Mesenchymal stem cell (in vitro differentiated cells and primary cell): ENCODE results near the gene ZBTB40.

Source experiments
- DNase-seq: peaks from one replicate; pipeline ENCODE4 v3.0.0-alpha.2; 2013
- H2AFZ ChIP-seq: one replicate; pipeline ENCODE4 v1.6.1; 2013; ENCODE audit warnings: low read depth, mild to moderate bottlenecking, control low read depth, inconsistent platforms, low read length, moderate library complexity
- H2AK5ac ChIP-seq: 2 replicates; pipeline ENCODE4 v1.6.1; 2013; ENCODE audit warnings: low read length, moderate library complexity, mild to moderate bottlenecking, inconsistent platforms; ENCODE audit not compliant: severe bottlenecking
- H2BK120ac ChIP-seq: one replicate; pipeline ENCODE4 v1.6.1; 2013; ENCODE audit warnings: low read depth, mild to moderate bottlenecking, inconsistent platforms, low read length, moderate library complexity
- H2BK12ac ChIP-seq, 2 experiments: one replicate each; pipeline ENCODE4 v1.6.1; 2013; ENCODE audit warnings: inconsistent platforms in 2 of 2, low read length in 2 of 2, mild to moderate bottlenecking in 2 of 2, moderate library complexity in 2 of 2, control low read depth in 1 of 2
- H2BK15ac ChIP-seq: one replicate; pipeline ENCODE4 v1.6.1; 2013; ENCODE audit warnings: mild to moderate bottlenecking, low read depth, inconsistent platforms; ENCODE audit not compliant: poor library complexity, severe bottlenecking
- H2BK5ac ChIP-seq: 2 replicates; pipeline ENCODE4 v1.6.1; 2013; ENCODE audit warnings: low read depth, mild to moderate bottlenecking, low read length, control low read depth, inconsistent platforms; ENCODE audit not compliant: poor library complexity, severe bottlenecking
- H3K14ac ChIP-seq, 2 experiments: one replicate each; pipeline ENCODE4 v1.6.1; 2013; ENCODE audit warnings: inconsistent platforms in 2 of 2, low read length in 2 of 2, control low read depth in 1 of 2, mild to moderate bottlenecking in 1 of 2, moderate library complexity in 1 of 2
- H3K18ac ChIP-seq, 2 experiments: one replicate each; pipeline ENCODE4 v1.6.1; 2013; ENCODE audit warnings: inconsistent platforms in 2 of 2, low read length in 2 of 2, control low read depth in 1 of 2, low read depth in 1 of 2, mild to moderate bottlenecking in 1 of 2
- H3K23ac ChIP-seq, 2 experiments: one replicate each; pipeline ENCODE4 v1.6.1; 2013; ENCODE audit warnings: inconsistent platforms in 2 of 2, low read length in 2 of 2, mild to moderate bottlenecking in 2 of 2, moderate library complexity in 2 of 2, control low read depth in 1 of 2
- H3K27ac ChIP-seq: 2 replicates; pipeline ENCODE4 v1.5.1; 2013; ENCODE audit warnings: mild to moderate bottlenecking, moderate library complexity, low read length, control low read depth, inconsistent platforms; ENCODE audit not compliant: poor library complexity, severe bottlenecking
- H3K27me3 ChIP-seq, 2 experiments: 2 replicates each; pipeline versions ENCODE4 v1.6.1 to v1.7.0; 2013; ENCODE audit warnings: low read length in 2 of 2, mild to moderate bottlenecking in 2 of 2, moderate library complexity in 2 of 2, control low read depth in 1 of 2, inconsistent platforms in 1 of 2; ENCODE audit not compliant: control insufficient read depth in 1 of 2, insufficient read depth in 1 of 2
- H3K36me3 ChIP-seq, 2 experiments: 2 replicates each; pipeline versions ENCODE4 v1.6.1 to v1.7.0; 2013; ENCODE audit warnings: low read length in 2 of 2, control low read depth in 1 of 2, inconsistent platforms in 1 of 2, low read depth in 1 of 2, mild to moderate bottlenecking in 1 of 2; ENCODE audit not compliant: insufficient read depth in 2 of 2, control insufficient read depth in 1 of 2
- H3K4ac ChIP-seq, 2 experiments: one replicate each; pipeline ENCODE4 v1.6.1; 2013; ENCODE audit warnings: inconsistent platforms in 2 of 2, low read length in 2 of 2, mild to moderate bottlenecking in 2 of 2, moderate library complexity in 2 of 2, control low read depth in 1 of 2, low read depth in 1 of 2
- H3K4me1 ChIP-seq: 2 replicates; pipeline ENCODE4 v1.6.1; 2013; ENCODE audit warnings: low read depth, low read length, control low read depth; ENCODE audit not compliant: control insufficient read depth, insufficient read depth
- H3K4me2 ChIP-seq: 2 replicates; pipeline ENCODE4 v1.6.1; 2013; ENCODE audit warnings: low read length, mild to moderate bottlenecking, inconsistent platforms; ENCODE audit not compliant: poor library complexity, severe bottlenecking
- H3K4me3 ChIP-seq, 2 experiments: 2 replicates each; pipeline versions ENCODE4 v1.5.1 to v1.7.0; 2013; ENCODE audit warnings: low read length in 2 of 2, mild to moderate bottlenecking in 2 of 2, control low read depth in 1 of 2, low read depth in 1 of 2; ENCODE audit not compliant: insufficient read depth in 1 of 2
- H3K79me1 ChIP-seq: replicated peaks from 2 replicates; pipeline ENCODE4 v1.6.1; 2013; ENCODE audit warnings: mild to moderate bottlenecking, control low read depth, low read length, inconsistent platforms; ENCODE audit not compliant: poor library complexity, severe bottlenecking
- H3K9ac ChIP-seq: 2 replicates; pipeline ENCODE4 v1.7.0; 2013; ENCODE audit warnings: mild to moderate bottlenecking, low read length, moderate library complexity
- H3K9me3 ChIP-seq: 2 replicates; pipeline ENCODE4 v1.7.0; 2013; ENCODE audit warnings: mild to moderate bottlenecking, low read length; ENCODE audit not compliant: control insufficient read depth
- H4K8ac ChIP-seq: one replicate; pipeline ENCODE4 v1.6.1; 2013; ENCODE audit warnings: inconsistent platforms, mild to moderate bottlenecking, low read length, moderate library complexity
- H4K91ac ChIP-seq: one replicate; pipeline ENCODE4 v1.6.1; 2013; ENCODE audit warnings: mild to moderate bottlenecking, low read length, inconsistent platforms
- WGBS: methylation state at CpG from one replicate; pipeline ENCODE4 v1.1.7; 2013; ENCODE audit warnings: mixed read lengths; 5-methylcytosine and 5-hydroxymethylcytosine counted together

ZBTB40 gene

DNA sequence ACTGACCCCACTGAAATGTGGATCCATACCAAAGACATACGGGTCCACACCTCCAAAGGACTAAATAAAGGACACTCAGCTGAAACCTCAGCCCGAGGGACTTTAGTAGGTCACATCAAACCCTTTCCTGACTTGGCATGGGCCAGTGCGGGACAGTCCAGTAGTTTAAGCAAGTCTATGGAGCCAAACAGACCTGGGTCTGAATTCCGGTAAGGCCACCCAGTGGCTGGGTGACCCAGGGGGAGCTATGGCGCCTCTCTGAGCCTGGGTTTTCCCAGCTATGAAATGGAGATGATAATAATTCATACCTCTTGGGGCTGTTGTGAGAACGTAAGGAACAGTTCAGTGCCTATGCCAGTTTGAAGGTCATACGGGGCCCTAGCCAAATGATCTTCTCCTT is 36.2 kb upstream of the ZBTB40 start:
- 91% methylated on average over 7 of the region's 7 CpGs for WGBS
- Histone ChIP-seq H4K91ac (no peak overlapping the region), H3K36me3 (no peaks in the 10 kb centered on the region), H4K8ac (no peak overlapping the region), H3K27me3 (peaks cover 0 to 13% of the 10 kb centered on the region in 2 experiments), H3K14ac (no peak overlapping the region), H3K27ac (no peak overlapping the region), H3K4me2 (no peak overlapping the region), H3K4me3 (no peak overlapping the region), H2BK12ac (no peak overlapping the region), H2BK120ac (no peak overlapping the region), H3K9ac (no peak overlapping the region), H3K4ac (no peak overlapping the region), H3K18ac (no peak overlapping the region), H3K9me3 (no peaks in the 10 kb centered on the region), H3K4me1 (peaks cover 27% of the 10 kb centered on the region), H3K79me1 (no peaks in the 10 kb centered on the region), H2BK15ac (no peak overlapping the region), H2AK5ac (peak overlapping the region; percentile 32), H2BK5ac (no peak overlapping the region), H3K23ac (no peak overlapping the region), H2AFZ (no peak overlapping the region)
- no peak for DNase-seq

DNA sequence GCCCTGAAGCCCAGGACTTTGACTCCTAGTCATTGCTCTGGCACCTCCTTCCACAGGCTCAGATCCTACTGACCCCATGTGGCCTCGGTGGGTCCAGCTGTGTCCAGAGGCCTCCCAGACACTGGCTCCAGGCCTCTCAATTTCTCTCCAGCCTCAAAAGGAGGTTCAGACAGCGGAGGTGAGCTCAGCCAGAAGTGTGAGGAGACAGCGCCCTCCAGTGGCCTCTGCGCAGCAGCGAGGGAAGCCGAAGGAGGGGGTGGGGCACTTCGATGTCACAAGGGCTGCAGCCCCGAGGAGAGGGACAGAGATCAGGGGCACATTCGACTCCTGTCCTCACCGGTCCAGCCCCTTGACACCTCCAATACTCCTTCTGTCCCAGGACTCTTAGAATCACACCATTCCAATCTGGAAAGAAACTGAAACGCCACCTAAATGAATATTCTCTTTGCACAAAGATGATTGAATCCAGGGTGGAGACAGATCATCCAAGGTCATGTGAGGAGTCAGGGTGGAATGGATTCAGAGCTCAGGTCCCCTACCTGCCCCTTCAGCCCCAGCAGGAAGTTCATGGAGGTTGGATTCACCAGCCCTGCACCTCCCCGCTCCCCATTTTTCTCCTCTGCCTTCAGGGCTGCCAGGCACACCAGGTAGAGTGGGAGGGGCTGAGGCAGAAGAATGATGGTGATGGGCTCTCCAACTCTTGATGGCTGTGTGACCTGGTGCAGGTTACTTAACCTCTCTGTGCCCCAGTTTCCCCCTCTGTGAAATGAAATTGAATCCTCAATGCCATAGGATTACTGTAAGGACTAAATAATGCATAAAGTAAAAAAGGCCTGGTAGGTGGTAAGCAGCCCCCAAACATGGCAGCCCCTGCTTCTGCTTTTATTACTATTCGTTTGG is 34.8 kb upstream of the ZBTB40 start:
- H3K4ac ChIP-seq: no peak overlapping the region
- no peak overlapping the region for H3K27ac ChIP-seq
- H2AK5ac ChIP-seq: peak overlapping the region; percentile 50
- H3K36me3 ChIP-seq: no peaks in the 10 kb centered on the region
- H3K4me1 ChIP-seq: peaks cover 27% of the 10 kb centered on the region
- H3K23ac ChIP-seq: no peak overlapping the region
- H3K14ac ChIP-seq: no peak overlapping the region
- no peak overlapping the region for H2AFZ ChIP-seq
- H3K9me3 ChIP-seq: no peaks in the 10 kb centered on the region
- H3K79me1 ChIP-seq: no peaks in the 10 kb centered on the region
- peak; percentile 82 for DNase-seq
- no peak overlapping the region for H4K91ac ChIP-seq
- H4K8ac ChIP-seq: no peak overlapping the region
- H2BK5ac ChIP-seq: no peak overlapping the region
- H3K27me3 ChIP-seq: peaks cover 0 to 18% of the 10 kb centered on the region in 2 experiments
- no peak overlapping the region for H2BK15ac ChIP-seq
- peak overlapping the region in 1 of 2 experiments; percentile 63 for H3K4me3 ChIP-seq
- no peak overlapping the region for H3K4me2 ChIP-seq
- H3K9ac ChIP-seq: peak overlapping the region; percentile 47
- no peak overlapping the region for H2BK120ac ChIP-seq
- WGBS: 6% methylated on average over 11 of the region's 13 CpGs
- H2BK12ac ChIP-seq: peak overlapping the region in 1 of 2 experiments; percentile 56
- H3K18ac ChIP-seq: no peak overlapping the region

DNA sequence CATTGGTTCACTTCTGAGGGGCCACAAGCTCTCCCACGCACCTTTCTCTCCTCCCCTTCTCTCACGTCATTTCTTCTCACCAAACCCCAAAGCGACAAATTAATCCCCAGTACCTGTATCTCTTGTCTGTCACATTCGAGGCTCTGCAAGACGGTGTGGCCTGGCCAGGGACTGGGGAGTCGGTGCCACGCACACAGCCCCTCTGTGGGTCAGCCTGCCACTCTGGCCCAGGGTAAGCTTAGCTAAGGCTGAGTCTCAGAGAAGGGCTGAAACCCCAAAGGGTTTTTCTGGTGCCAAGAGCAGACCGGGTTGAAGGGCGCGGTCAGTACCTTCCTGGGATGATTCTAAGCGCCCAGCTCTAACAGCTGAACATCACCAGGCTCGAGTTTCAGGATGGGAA is 34.2 kb upstream of the ZBTB40 start:
- no peak overlapping the region for H2BK12ac ChIP-seq
- H3K23ac ChIP-seq: no peak overlapping the region
- peak overlapping the region; percentile 34 for H2BK5ac ChIP-seq
- no peak overlapping the region for H3K4me2 ChIP-seq
- peaks cover 27% of the 10 kb centered on the region for H3K4me1 ChIP-seq
- peak overlapping the region; percentile 62 for H2AK5ac ChIP-seq
- H3K79me1 ChIP-seq: no peaks in the 10 kb centered on the region
- no peaks in the 10 kb centered on the region for H3K9me3 ChIP-seq
- no peaks in the 10 kb centered on the region for H3K36me3 ChIP-seq
- no peak overlapping the region for H3K18ac ChIP-seq
- DNase-seq: no peak
- H3K27me3 ChIP-seq: peaks cover 3 to 24% of the 10 kb centered on the region in 2 experiments
- H3K27ac ChIP-seq: no peak overlapping the region
- H2AFZ ChIP-seq: no peak overlapping the region
- H4K8ac ChIP-seq: no peak overlapping the region
- H3K4ac ChIP-seq: no peak overlapping the region
- no peak overlapping the region for H3K14ac ChIP-seq
- H2BK120ac ChIP-seq: no peak overlapping the region
- no peak overlapping the region for H2BK15ac ChIP-seq
- WGBS: 86% methylated on average over 12 of the region's 12 CpGs
- H3K4me3 ChIP-seq: no peak overlapping the region
- no peak overlapping the region for H4K91ac ChIP-seq
- no peak overlapping the region for H3K9ac ChIP-seq

DNA sequence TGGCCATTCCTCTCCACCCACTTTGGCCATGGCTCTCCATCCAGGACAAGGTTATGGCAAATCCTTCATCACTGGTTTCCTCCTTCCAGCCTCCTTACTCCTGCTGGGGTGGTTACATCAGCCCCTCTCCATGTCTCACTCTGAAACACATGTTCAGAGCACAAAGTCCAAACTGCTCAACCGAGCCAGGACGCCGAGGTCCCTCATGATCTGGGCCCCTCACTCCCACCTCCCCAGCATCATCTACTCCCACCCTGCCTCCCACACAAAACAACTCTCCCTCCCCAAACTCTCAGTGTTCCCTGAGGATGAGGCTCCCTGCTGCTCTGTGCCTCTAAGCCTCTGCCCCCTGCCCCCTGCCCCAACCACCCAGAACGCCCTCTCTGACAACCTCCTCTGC is 33.3 kb upstream of the ZBTB40 start:
- Histone ChIP-seq H3K14ac (no peak overlapping the region), H3K79me1 (no peaks in the 10 kb centered on the region), H2BK5ac (no peak overlapping the region), H3K4me3 (no peak overlapping the region), H3K18ac (no peak overlapping the region), H2BK12ac (peak overlapping the region in 1 of 2 experiments; percentile 17), H3K23ac (no peak overlapping the region), H3K9me3 (no peaks in the 10 kb centered on the region), H3K4me1 (peaks cover 21% of the 10 kb centered on the region), H2BK120ac (no peak overlapping the region), H3K4me2 (peak overlapping the region; percentile 58), H3K27ac (peak overlapping the region; percentile 81), H3K9ac (peak overlapping the region; percentile 11), H3K4ac (no peak overlapping the region), H4K8ac (no peak overlapping the region), H4K91ac (no peak overlapping the region), H2AK5ac (peak overlapping the region; percentile 21), H3K27me3 (peaks cover 5 to 28% of the 10 kb centered on the region in 2 experiments), H2BK15ac (no peak overlapping the region), H3K36me3 (no peaks in the 10 kb centered on the region), H2AFZ (no peak overlapping the region)
- no peak for DNase-seq
- 69% methylated on average over 4 of the region's 4 CpGs for WGBS
